IMR-90 (cell line): Measurements from ENCODE around the gene RNF130. TPM values are rescaled to one million over a fixed set of nuclear protein-coding genes. Genes with fewer than 3 reads are reported as not detected.

Experiments
- ATAC-seq: fragments of 200-7000 bp; cut with Tn5 transposase; 2 replicates; pipeline ENCODE4 v1.9.1; 2020; ENCODE audit warnings: low read depth, mild to moderate bottlenecking, moderate library complexity
- BruUV-seq: library from RNA; stranded (reverse); fragments of 400-500 nt; replicated peaks from 2 replicates; lab custom pipeline; 2021; lab: Mats Ljungman, UMichigan
- CTCF ChIA-PET: fragments of 300-600 bp; formaldehyde crosslinking; extraction: SDS; loops from one replicate; lab custom pipeline; 2021; ENCODE audit warnings: antibody characterized with exemption; lab: Yijun Ruan, JAX
- POLR2A ChIA-PET: fragments of 300-600 bp; sonication (Branson Sonifier 250); formaldehyde crosslinking; loops from one replicate; lab custom pipeline; 2022; ENCODE audit warnings: antibody characterized with exemption; ENCODE audit not compliant: unreplicated experiment; lab: Charles Lee
- DNase-seq: peaks from one replicate; pipeline ENCODE4 v3.0.0; 2013
- H2AFZ ChIP-seq: replicated peaks from 2 replicates; pipeline ENCODE3; 2013; ENCODE audit warnings: low read length, mild to moderate bottlenecking; ENCODE audit not compliant: poor library complexity
- H2AK5ac ChIP-seq: 2 replicates; pipeline ENCODE4 v1.6.1; 2013; ENCODE audit warnings: low read depth, low read length, inconsistent platforms
- H2AK9ac ChIP-seq: replicated peaks from 2 replicates; pipeline ENCODE3; 2013; ENCODE audit warnings: mild to moderate bottlenecking, low read depth, low read length, moderate library complexity; ENCODE audit not compliant: poor library complexity
- H2BK120ac ChIP-seq: 2 replicates; pipeline ENCODE4 v1.6.1; 2013; ENCODE audit warnings: low read depth, low read length, inconsistent platforms
- H2BK15ac ChIP-seq: 3 replicates; pipeline ENCODE4 v1.6.1; 2013; ENCODE audit warnings: low read depth, low read length, inconsistent platforms
- H2BK20ac ChIP-seq: 2 replicates; pipeline ENCODE4 v1.6.1; 2013; ENCODE audit warnings: low read depth, mild to moderate bottlenecking, inconsistent platforms, low read length, moderate library complexity
- H2BK5ac ChIP-seq: 2 replicates; pipeline ENCODE4 v1.6.1; 2013; ENCODE audit warnings: mild to moderate bottlenecking, low read depth, low read length, inconsistent platforms; ENCODE audit not compliant: poor library complexity, severe bottlenecking
- H3K14ac ChIP-seq: replicated peaks from 2 replicates; pipeline ENCODE4 v1.6.1; 2013; ENCODE audit warnings: low read depth, low read length, inconsistent platforms
- H3K18ac ChIP-seq: 2 replicates; pipeline ENCODE4 v1.6.1; 2013; ENCODE audit warnings: low read depth, low read length, control low read depth
- H3K23ac ChIP-seq: 2 replicates; pipeline ENCODE4 v1.6.1; 2013; ENCODE audit warnings: low read depth, low read length, inconsistent platforms
- H3K27ac ChIP-seq: 2 replicates; pipeline ENCODE4 v1.5.1; 2013; ENCODE audit warnings: mild to moderate bottlenecking, control low read depth, low read length; ENCODE audit not compliant: insufficient read depth
- H3K27me3 ChIP-seq: 2 replicates; pipeline ENCODE4 v1.6.1; 2013; ENCODE audit warnings: low read length; ENCODE audit not compliant: control insufficient read depth, insufficient read depth
- H3K36me3 ChIP-seq: 2 replicates; pipeline ENCODE4 v1.6.1; 2013; ENCODE audit warnings: low read length, mixed read lengths; ENCODE audit not compliant: control insufficient read depth, insufficient read depth
- H3K4ac ChIP-seq: 2 replicates; pipeline ENCODE4 v1.6.1; 2013; ENCODE audit warnings: low read depth, low read length, inconsistent platforms
- H3K4me1 ChIP-seq: 2 replicates; pipeline ENCODE4 v1.6.1; 2013; ENCODE audit warnings: low read length, mixed read lengths; ENCODE audit not compliant: control insufficient read depth, insufficient read depth
- H3K4me2 ChIP-seq: 2 replicates; pipeline ENCODE4 v1.6.1; 2013; ENCODE audit warnings: low read depth, mild to moderate bottlenecking, control low read depth, low read length, moderate library complexity
- H3K4me3 ChIP-seq: 2 replicates; pipeline ENCODE4 v1.5.1; 2013; ENCODE audit warnings: low read depth, mild to moderate bottlenecking, control low read depth, low read length, moderate library complexity; ENCODE audit not compliant: insufficient read depth
- H3K56ac ChIP-seq: 2 replicates; pipeline ENCODE4 v1.6.1; 2013; ENCODE audit warnings: low read length, inconsistent platforms; ENCODE audit not compliant: insufficient read depth; ENCODE audit errors: extremely low read depth
- H3K79me1 ChIP-seq, 2 experiments: 2 replicates each; pipeline ENCODE4 v1.6.1; 2013; ENCODE audit warnings: low read length in 2 of 2, inconsistent platforms in 1 of 2, low read depth in 1 of 2
- H3K9ac ChIP-seq: 2 replicates; pipeline ENCODE4 v1.6.1; 2013; ENCODE audit warnings: low read depth, low read length, control low read depth
- H3K9me1 ChIP-seq: 2 replicates; pipeline ENCODE4 v1.6.1; 2013; ENCODE audit warnings: low read length, inconsistent platforms; ENCODE audit not compliant: insufficient read depth
- H3K9me3 ChIP-seq: 2 replicates; pipeline ENCODE4 v1.6.1; 2013; ENCODE audit warnings: low read length; ENCODE audit not compliant: control insufficient read depth, insufficient read depth
- H4K20me1 ChIP-seq: 2 replicates; pipeline ENCODE4 v1.6.1; 2013; ENCODE audit warnings: low read length, inconsistent platforms; ENCODE audit not compliant: insufficient read depth
- H4K5ac ChIP-seq: 2 replicates; pipeline ENCODE4 v1.6.1; 2013; ENCODE audit warnings: mild to moderate bottlenecking, low read depth, low read length, control low read depth
- H4K8ac ChIP-seq, 2 experiments: 2 replicates each; pipeline ENCODE4 v1.6.1; 2013; ENCODE audit warnings: low read depth in 2 of 2, low read length in 2 of 2, control low read depth in 1 of 2, inconsistent platforms in 1 of 2
- H4K91ac ChIP-seq: 2 replicates; pipeline ENCODE4 v1.6.1; 2013; ENCODE audit warnings: low read depth, low read length, inconsistent platforms; ENCODE audit not compliant: insufficient read depth
- BHLHE40 ChIP-seq: fragments of 150-350 bp; IDR thresholded peaks from 2 replicates; pipeline ENCODE4 v1.6.1; 2016; ENCODE audit warnings: mild to moderate bottlenecking, low read depth, low read length
- CEBPB ChIP-seq: IDR thresholded peaks from 2 replicates; pipeline ENCODE4 v1.6.1; 2012; ENCODE audit warnings: low read depth, low read length, improper control_type of control experiment
- CHD1 ChIP-seq: IDR thresholded peaks from 2 replicates; pipeline ENCODE4 v1.6.1; 2012; ENCODE audit warnings: low read depth, low read length, improper control_type of control experiment
- CTCF ChIP-seq: conservative IDR thresholded peaks from 2 replicates; pipeline ENCODE4 v1.5.1; 2012; ENCODE audit warnings: mild to moderate bottlenecking, low read depth, low read length, improper control_type of control experiment
- FOS ChIP-seq: fragments of 150-350 bp; IDR thresholded peaks from 2 replicates; pipeline ENCODE4 v1.6.1; 2016; ENCODE audit warnings: low read depth, low read length
- MAZ ChIP-seq: IDR thresholded peaks from 2 replicates; pipeline ENCODE4 v1.6.1; 2012; ENCODE audit warnings: low read depth, mild to moderate bottlenecking, low read length, improper control_type of control experiment, moderate library complexity, borderline replicate concordance
- MXI1 ChIP-seq: IDR thresholded peaks from 2 replicates; pipeline ENCODE4 v1.6.1; 2012; ENCODE audit warnings: low read depth, mild to moderate bottlenecking, low read length, moderate library complexity, borderline replicate concordance
- POLR2A ChIP-seq: IDR thresholded peaks from 2 replicates; pipeline ENCODE4 v1.6.1; 2012; ENCODE audit warnings: mild to moderate bottlenecking, low read depth, low read length
- RAD21 ChIP-seq: IDR thresholded peaks from 2 replicates; pipeline ENCODE4 v1.6.1; 2012; ENCODE audit warnings: low read length, improper control_type of control experiment
- RCOR1 ChIP-seq: IDR thresholded peaks from 2 replicates; pipeline ENCODE4 v1.6.1; 2012; ENCODE audit warnings: mild to moderate bottlenecking, low read length, improper control_type of control experiment; ENCODE audit not compliant: insufficient replicate concordance
- RFX5 ChIP-seq: IDR thresholded peaks from 2 replicates; pipeline ENCODE4 v1.8.0; 2012; ENCODE audit warnings: low read depth, mild to moderate bottlenecking, low read length, moderate library complexity
- SMC3 ChIP-seq: fragments of 150-350 bp; IDR thresholded peaks from 2 replicates; pipeline ENCODE4 v1.6.1; 2016; ENCODE audit warnings: low read depth, mild to moderate bottlenecking, antibody characterized with exemption, low read length, moderate library complexity
- USF2 ChIP-seq: fragments of 150-350 bp; IDR thresholded peaks from 2 replicates; pipeline ENCODE4 v1.6.1; 2017; ENCODE audit warnings: mild to moderate bottlenecking, antibody characterized with exemption, low read length, low read depth
- WGBS, 2 experiments: methylation state at CpG; one replicate each; pipeline versions ENCODE4 v1.1.5 to v1.1.7; 2013; ENCODE audit warnings: missing lambda C conversion rate in 2 of 2; ENCODE audit not compliant: insufficient read length in 1 of 2; ENCODE audit errors: extremely low coverage in 2 of 2; 5-methylcytosine and 5-hydroxymethylcytosine counted together
- dilution Hi-C: fragments of 300-500 bp; cut with HindIII; formaldehyde crosslinking; loops from one replicate; pipeline ENCODE4 v1.14.3; 2018; ENCODE audit warnings: low sequenced_read_pairs; ENCODE audit not compliant: unreplicated experiment
- in situ Hi-C: fragments of 300-500 bp; cut with MboI; formaldehyde crosslinking; loops from 3 replicates; pipeline ENCODE4 v1.14.3; 2019; ENCODE audit warnings: low sequenced_read_pairs, inconsistent platforms, mixed read lengths
- intact Hi-C: fragments of 100-400 bp; cut with micrococcal nuclease; formaldehyde crosslinking; loops from 2 replicates; pipeline ENCODE4 v1.10.0; 2022
- polyA plus RNA-seq, 3 experiments: library from polyadenylated mRNA; depleted of rRNA; stranded (reverse); fragments of >200 nt; gene quantifications; 2 replicates each; pipeline ENCODE4 v1.2.3, GENCODE V29; 2012; ENCODE audit warnings: low replicate concordance in 1 of 3
- total RNA-seq: library from RNA; depleted of rRNA; stranded (reverse); fragments of >200 nt; gene quantifications from 2 replicates; pipeline ENCODE4 v1.2.3, GENCODE V29; 2012

The RNF130 gene
- total and polyA plus RNA-seq, 2 of the 4 experiments (the other 2 are of a cell fraction) = 12.9 to 21.7 TPM

- H3K9ac ChIP-seq = no peak overlapping the region
- DNase-seq (no peak), ATAC-seq (no peak)
- in situ Hi-C loops = no loop called here
- H2AK9ac ChIP-seq = no peak overlapping the region
- no peak overlapping the region for H4K5ac ChIP-seq
- 100% methylated on average over 1 of the region's 6 CpGs; no CpG with 5 or more reads in 1 of the 2 experiments for WGBS, 2 experiments
- no peak overlapping the region for H3K4me3 ChIP-seq
- H3K79me1 ChIP-seq = no peaks in the 10 kb centered on the region
- POLR2A ChIA-PET = interaction anchor here (0.5 kb wide), 1 partner anchor 246 kb away, joined by 23 read pairs; no protein-coding TSS in a partner anchor
- no peak overlapping the region for H3K56ac ChIP-seq
- H3K9me1 ChIP-seq = no peaks in the 10 kb centered on the region
- H2AFZ ChIP-seq = no peak overlapping the region
- H3K9me3 ChIP-seq = no peaks in the 10 kb centered on the region
- H3K4me1 ChIP-seq = no peaks in the 10 kb centered on the region
- no peak overlapping the region for H4K8ac ChIP-seq
- H2BK120ac ChIP-seq = no peak overlapping the region
- no peak overlapping the region for H3K4ac ChIP-seq
- TF ChIP-seq MAZ (no peak), SMC3 (no peak), FOS (no peak), CTCF (no peak), RCOR1 (no peak), RAD21 (no peak), CEBPB (no peak), RFX5 (no peak), BHLHE40 (no peak), CHD1 (no peak), POLR2A (no peak), USF2 (no peak), MXI1 (no peak)
- H2BK15ac ChIP-seq = no peak overlapping the region
- H2AK5ac ChIP-seq = no peak overlapping the region
- no peak overlapping the region for H3K27ac ChIP-seq
- no peak overlapping the region for H3K4me2 ChIP-seq
- H3K27me3 ChIP-seq = no peaks in the 10 kb centered on the region
- no peaks in the 10 kb centered on the region for H3K36me3 ChIP-seq
- intact Hi-C loops = no loop called here
- H3K23ac ChIP-seq = no peak overlapping the region
- no peaks in the 10 kb centered on the region for H4K20me1 ChIP-seq
- no peak overlapping the region for H2BK20ac ChIP-seq
- H4K91ac ChIP-seq = no peak overlapping the region
- no peak overlapping the region for H2BK5ac ChIP-seq
- dilution Hi-C loops = no loop called here
- H3K14ac ChIP-seq = no peak overlapping the region
- no peak overlapping the region for H3K18ac ChIP-seq
- CTCF ChIA-PET = interaction anchor here (0.7 kb wide), 1 partner anchor 683 kb away, joined by 3 read pairs; no protein-coding TSS in a partner anchor
- no TSS peak for BruUV-seq
Measured at GRCh38 chr5:179923436-179923835, 148.1 kb downstream of the RNF130 start.
